Fibroblast of the aortic adventitia (primary cell): ENCODE measurements around the gene RNF31. TPM values are rescaled to one million over a fixed set of nuclear protein-coding genes. Genes with fewer than 3 reads are reported as not detected.
A peak's percentile ranks its signal among the peaks of the same experiment; 100 is the strongest.

ENCODE experiments used
- DNase-seq: peaks from one replicate; pipeline ENCODE4 v3.0.0-alpha.2; 2010; ENCODE audit warnings: low read depth
- H3K4me3 ChIP-seq: 2 replicates; pipeline ENCODE4 v1.5.1; 2011; ENCODE audit warnings: low read depth, mild to moderate bottlenecking, control low read depth, low read length, moderate library complexity
- total RNA-seq: library from RNA; depleted of rRNA; stranded (reverse); fragments of >200 nt; gene quantifications from 2 replicates; pipeline ENCODE4 v1.2.3, GENCODE V29; 2012; ENCODE audit warnings: low replicate concordance
- TF ChIP-seq, protein P1 (sequence below): IDR thresholded peaks from 2 replicates; pipeline ENCODE4 v1.5.1; 2011; ENCODE audit warnings: mild to moderate bottlenecking, low read length, control low read depth, inconsistent platforms; ENCODE audit not compliant: insufficient read depth

RNF31 gene
- total RNA-seq, 1 donor: 51.1 TPM

DNA sequence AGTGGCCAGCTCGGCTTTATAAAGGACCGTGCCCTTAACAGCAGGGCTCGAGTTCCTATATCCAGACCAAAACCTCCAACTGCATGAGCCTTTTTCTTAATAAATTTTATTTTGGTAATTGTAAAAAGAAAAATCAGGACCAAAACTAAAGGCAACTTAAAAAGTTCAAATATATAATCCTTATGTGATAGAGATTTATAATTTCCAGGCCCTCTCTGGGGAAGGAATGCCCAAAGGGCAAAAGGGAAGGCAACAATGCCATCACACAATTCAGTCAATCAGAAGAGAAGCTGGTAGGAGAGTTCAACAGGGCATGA lies 41.7 kb downstream of the RNF31 start:
- TF ChIP-seq, protein P1, sequence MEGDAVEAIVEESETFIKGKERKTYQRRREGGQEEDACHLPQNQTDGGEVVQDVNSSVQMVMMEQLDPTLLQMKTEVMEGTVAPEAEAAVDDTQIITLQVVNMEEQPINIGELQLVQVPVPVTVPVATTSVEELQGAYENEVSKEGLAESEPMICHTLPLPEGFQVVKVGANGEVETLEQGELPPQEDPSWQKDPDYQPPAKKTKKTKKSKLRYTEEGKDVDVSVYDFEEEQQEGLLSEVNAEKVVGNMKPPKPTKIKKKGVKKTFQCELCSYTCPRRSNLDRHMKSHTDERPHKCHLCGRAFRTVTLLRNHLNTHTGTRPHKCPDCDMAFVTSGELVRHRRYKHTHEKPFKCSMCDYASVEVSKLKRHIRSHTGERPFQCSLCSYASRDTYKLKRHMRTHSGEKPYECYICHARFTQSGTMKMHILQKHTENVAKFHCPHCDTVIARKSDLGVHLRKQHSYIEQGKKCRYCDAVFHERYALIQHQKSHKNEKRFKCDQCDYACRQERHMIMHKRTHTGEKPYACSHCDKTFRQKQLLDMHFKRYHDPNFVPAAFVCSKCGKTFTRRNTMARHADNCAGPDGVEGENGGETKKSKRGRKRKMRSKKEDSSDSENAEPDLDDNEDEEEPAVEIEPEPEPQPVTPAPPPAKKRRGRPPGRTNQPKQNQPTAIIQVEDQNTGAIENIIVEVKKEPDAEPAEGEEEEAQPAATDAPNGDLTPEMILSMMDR: no peak
- DNase-seq: no peak
- no peak overlapping the region for H3K4me3 ChIP-seq

DNA sequence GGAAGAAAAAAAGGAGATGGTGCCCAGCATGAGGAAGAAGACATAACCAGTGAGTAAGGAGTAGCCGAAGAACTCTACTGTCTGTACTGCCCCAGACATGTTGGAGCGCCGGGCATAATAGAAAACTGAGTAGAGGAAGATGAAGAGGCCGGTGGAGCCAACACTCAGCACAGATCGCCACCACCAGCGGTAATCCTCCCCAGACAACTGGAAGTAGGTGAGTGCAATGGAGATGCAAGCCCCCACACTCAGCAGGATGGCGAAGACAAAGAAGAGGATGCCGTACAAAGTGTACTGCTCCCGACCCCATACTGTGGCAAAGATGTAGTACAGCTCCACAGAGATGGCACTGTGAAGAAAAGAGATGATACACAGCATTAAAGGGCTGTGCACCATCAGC lies 42.2 kb downstream of the RNF31 start:
- no peak for DNase-seq
- TF ChIP-seq, protein P1: no peak
- no peak overlapping the region for H3K4me3 ChIP-seq

DNA sequence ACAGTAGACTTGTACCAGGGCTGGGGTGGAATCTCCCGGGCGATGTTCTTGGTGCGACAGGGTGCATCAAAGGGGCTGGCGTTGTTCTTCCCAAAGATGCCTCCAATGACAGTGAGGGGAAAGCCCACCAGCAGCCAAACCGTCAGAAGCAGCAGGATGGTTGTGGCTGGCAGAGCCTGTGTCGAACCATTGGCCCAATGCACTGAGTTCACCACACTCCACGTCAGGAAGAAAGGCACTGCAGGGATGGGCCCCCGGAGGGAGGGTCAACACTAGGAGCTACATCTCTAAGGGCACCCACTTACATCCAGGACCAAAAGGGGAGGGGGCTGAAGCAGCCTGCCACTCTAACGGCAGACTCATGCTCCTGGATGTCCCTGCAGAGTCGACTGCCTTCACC lies 43.1 kb downstream of the RNF31 start:
- TF ChIP-seq, protein P1: no peak
- DNase-seq: no peak
- no peak overlapping the region for H3K4me3 ChIP-seq

DNA sequence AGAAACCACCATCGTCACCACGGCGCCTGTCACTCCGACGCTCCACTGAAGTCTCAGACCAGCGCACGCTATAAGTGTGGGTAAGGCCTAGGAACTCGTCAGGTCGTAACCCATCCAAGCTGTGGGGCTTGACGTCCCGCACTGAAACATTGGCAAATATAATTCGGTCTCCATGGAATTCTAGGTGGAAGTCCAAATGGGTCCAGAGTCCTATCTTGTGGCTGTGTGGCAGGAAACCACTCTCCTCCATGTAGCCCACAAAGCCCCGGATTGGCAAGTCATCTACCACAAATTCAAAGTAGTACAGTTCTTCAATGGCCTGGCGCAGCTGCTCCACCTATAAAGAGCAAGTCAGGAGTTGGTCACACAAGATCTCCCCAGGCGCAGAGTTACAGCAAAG lies 45.6 kb downstream of the RNF31 start:
- TF ChIP-seq, protein P1: no peak

DNA sequence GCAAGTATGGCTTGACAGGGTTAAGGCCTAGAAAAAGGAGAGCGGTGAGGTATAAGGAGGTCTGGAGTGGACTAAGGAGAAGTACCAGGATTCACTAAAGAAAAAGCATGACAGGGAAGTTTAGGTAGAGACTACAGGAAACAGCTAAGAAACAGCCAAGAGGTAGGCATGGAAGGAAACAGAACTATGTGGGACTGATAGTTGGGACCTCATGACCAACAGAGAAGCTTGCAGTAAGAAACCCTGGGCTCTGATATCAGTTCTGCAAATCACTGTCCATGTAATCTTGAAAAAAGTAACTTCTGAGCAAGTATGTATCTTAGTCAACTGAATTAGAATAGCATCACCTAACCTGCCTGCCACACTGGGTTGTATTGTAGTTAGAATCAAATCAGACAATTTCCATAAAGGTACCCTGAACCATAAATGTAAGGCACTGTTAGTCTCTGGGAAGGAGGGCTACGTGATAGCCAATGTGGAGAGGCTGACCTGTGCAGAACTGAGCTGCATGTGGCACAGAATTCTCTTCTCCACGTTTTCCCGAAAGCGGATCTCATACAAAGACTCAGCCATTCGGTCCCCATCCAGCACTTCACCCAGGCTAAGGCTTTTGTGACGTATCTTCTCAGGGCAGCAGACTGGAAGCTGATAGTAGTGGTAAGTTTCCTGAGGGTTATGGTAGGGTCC lies 47.0 kb downstream of the RNF31 start:
- no peak for DNase-seq
- TF ChIP-seq, protein P1: no peak

More for the DNA sequence above, 45.6 kb downstream of the RNF31 start:
- H3K4me3 ChIP-seq: no peak overlapping the region
- DNase-seq: no peak

DNA sequence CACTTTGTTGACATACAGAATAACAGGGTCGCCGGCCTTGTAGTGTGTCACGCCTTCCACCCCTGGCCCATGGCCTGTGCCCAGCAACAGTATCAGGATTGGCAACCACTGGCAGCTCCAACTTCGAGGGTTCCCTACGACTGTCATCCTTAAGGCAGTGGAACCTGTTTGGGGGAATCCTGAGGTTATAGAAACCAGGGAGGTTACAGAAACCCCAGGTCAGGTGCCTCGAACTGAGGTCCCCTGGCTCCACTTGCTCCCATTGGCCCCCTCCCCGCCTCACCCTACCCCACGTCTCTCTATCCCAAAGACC lies 47.5 kb downstream of the RNF31 start:
- TF ChIP-seq, protein P1: no peak
- DNase-seq: no peak
- H3K4me3 ChIP-seq: peak overlapping the region; percentile 91

More for the DNA sequence above, 47.0 kb downstream of the RNF31 start:
- peak overlapping the region; percentile 91 for H3K4me3 ChIP-seq

DNA sequence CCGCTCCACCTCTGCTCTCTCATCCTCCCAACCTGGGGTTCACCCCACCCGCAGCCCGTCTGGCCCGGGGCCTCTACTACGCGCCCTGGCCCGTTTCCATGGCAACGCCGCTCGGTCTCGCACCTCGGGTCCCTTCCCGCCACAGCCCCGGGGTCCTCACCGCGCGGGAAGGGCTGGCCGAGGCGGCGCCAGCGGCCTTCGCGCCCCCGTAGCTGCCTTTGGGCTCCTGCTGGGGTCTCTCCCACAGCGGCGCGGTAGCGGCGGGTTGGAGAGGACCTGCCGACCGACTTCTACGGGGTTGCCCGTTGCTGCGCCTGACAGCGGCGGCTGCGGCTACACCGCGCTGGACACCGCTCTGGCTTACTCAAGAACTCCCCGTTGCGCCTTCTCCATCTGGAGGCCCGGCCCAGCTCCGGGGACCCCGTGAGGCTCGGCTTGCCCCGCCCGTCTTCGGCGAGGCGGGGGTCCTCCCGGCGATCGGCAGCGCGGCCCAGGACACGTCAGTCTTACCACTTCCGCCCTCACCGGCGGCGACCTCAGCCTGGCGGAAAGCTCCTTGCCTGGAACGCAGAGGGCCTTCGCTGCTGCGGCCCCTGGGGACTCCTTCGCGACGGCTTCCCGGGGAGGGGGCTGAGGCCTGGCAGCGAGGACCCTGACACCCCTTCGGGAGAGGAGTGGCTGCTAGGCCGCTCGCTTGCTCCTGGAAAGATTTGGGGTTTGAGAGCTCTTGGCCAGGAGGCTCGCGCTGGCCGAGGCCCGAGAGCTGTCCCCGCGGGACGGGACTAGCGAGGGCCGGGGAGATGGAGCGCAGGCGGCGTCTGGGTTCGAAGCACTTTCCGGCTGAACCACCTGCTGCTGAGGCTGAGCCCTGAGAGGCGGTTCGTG lies 48.1 kb downstream of the RNF31 start, which contains the start of gene TM9SF1:
Gene TM9SF1, minus strand, starts transcription at position 256 of the 885 bp plus-strand sequence. CDS start 422 bp downstream, outside the sequence.
- TF ChIP-seq, protein P1: no peak
- DNase-seq: peak; percentile 83
- peak within 1 kb of the TSS; percentile 91 for H3K4me3 ChIP-seq
